ENCODE measurements around the gene LRRC9. TPM values are rescaled to one million over a fixed set of nuclear protein-coding genes. Genes with fewer than 3 reads are reported as not detected.

The LRRC9 gene
- total RNA-seq, 1 experiment from 2014 or later: 0.77 TPM

DNA sequence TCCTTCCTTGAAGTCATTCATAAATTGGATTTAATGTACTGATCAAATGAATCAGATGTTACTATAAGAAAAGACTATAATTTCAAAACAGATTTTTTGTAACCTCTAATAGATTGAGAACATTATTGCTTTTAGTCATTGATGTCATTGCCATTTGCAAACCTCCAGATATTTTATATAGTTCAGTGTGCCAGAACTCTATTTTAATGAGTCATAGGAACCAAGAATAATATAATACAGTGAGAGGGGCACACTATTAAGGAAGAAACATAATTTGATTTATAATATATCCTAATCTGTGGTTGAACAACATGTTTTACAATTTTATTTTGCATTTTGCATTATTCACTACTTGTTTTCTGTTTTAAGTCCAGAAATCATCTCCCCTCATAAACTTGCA is 78.0 kb downstream of the LRRC9 start:
- Histone ChIP-seq H3K18ac (ENCODE audit: insufficient read length, low read depth, low read length) (no peak overlapping the region), H3K79me1 (ENCODE audit: insufficient read depth, low read depth, low read length, poor library complexity, severe bottlenecking) (no peaks in the 10 kb centered on the region), H2BK15ac (ENCODE audit: low read depth, low read length) (no peak overlapping the region), H3K14ac (ENCODE audit: insufficient read depth, low read length) (no peak overlapping the region), H3K4me1 (ENCODE audit: insufficient read depth, low read length) (no peaks in the 10 kb centered on the region), H3K9ac (ENCODE audit: extremely low read depth, insufficient read length, low read length) (no peak overlapping the region), H2BK12ac (ENCODE audit: insufficient read length, low read depth, low read length) (no peak overlapping the region), H4K20me1 (ENCODE audit: control insufficient read depth, insufficient read depth, insufficient read length) (no peaks in the 10 kb centered on the region), H3K4me2 (ENCODE audit: insufficient read depth, insufficient read length, low read length) (no peak overlapping the region), H2BK5ac (ENCODE audit: insufficient read length, low read length) (no peak overlapping the region), H3K79me2 (ENCODE audit: insufficient read depth, low read length) (no peaks in the 10 kb centered on the region), H4K8ac (replicated peaks; ENCODE audit: insufficient read length, low read depth, low read length) (no peak overlapping the region), H2BK20ac (ENCODE audit: low read depth, low read length, poor library complexity, severe bottlenecking) (no peak overlapping the region), H2AK5ac (ENCODE audit: insufficient read length, low read length) (no peak overlapping the region), H3K4ac (ENCODE audit: low read depth, low read length) (no peak overlapping the region), H3K27me3 (ENCODE audit: insufficient read depth, low read length) (no peaks in the 10 kb centered on the region), H3K27ac (ENCODE audit: insufficient read length, low read depth, low read length) (no peak overlapping the region), H3K9me3 (ENCODE audit: control insufficient read depth, low read depth, low read length) (no peaks in the 10 kb centered on the region), H3K23ac (ENCODE audit: insufficient read length, low read depth, low read length) (no peak overlapping the region), H2BK120ac (ENCODE audit: low read depth, low read length, poor library complexity, severe bottlenecking) (no peak overlapping the region), H3K56ac (ENCODE audit: insufficient read length, low read depth, low read length) (no peak overlapping the region), H3T11ph (ENCODE audit: low read length) (no peak overlapping the region), H4K91ac (ENCODE audit: insufficient read length, low read depth, low read length) (no peak overlapping the region), H4K5ac (ENCODE audit: insufficient read length, low read depth, low read length) (no peak overlapping the region), H2AFZ (ENCODE audit: low read length) (no peak overlapping the region), H3K23me2 (ENCODE audit: insufficient read length, low read depth, low read length, poor library complexity, severe bottlenecking) (no peaks in the 10 kb centered on the region)
- DNase-seq: no peak
- Mint-ChIP-seq H3K4me1 (no peaks in the 10 kb centered on the region), H3K27me3 (ENCODE audit: low read depth) (no peaks in the 10 kb centered on the region; the same call in 1 of the 2 replicates), H3K36me3 (ENCODE audit: insufficient read depth in 1 of 3, low read depth in 3 of 3) (no peaks in the 10 kb centered on the region; a peak in 1 of 7 replicates), H3K27ac (no peak overlapping the region), H3K4me3 (no peak overlapping the region), H3K9me3 (peaks cover 2 to 6% of the 10 kb centered on the region in 2 experiments; a peak in 2 of 5 replicates)
- no peak for TF ChIP-seq CTCF (conservative IDR thresholded peaks at IDR 0.05)
